Measurements from ENCODE around the gene PDE4D.

PDE4D gene

GRCh38 chr5:59090323-59090722 lies 803.2 kb downstream of the PDE4D start:
- H3K9me3 ChIP-seq (ENCODE audit: insufficient read depth, low read length): no peaks in the 10 kb centered on the region
- H3K4me1 ChIP-seq (ENCODE audit: insufficient read depth, insufficient read length): no peaks in the 10 kb centered on the region
- H3K4me3 ChIP-seq (ENCODE audit: insufficient read length, low read depth): no peak overlapping the region
- no peak overlapping the region for H3K9ac ChIP-seq (ENCODE audit: insufficient read length, low read depth)
- no peaks in the 10 kb centered on the region for H3K27me3 ChIP-seq (ENCODE audit: insufficient read depth, insufficient read length)
- H3K36me3 ChIP-seq (ENCODE audit: insufficient read depth, insufficient read length, low read length): no peaks in the 10 kb centered on the region
- TF ChIP-seq ZNF274 (IDR thresholded peaks at IDR 0.05; ENCODE audit: low read depth, low read length) (no peak), SUZ12 (IDR thresholded peaks at IDR 0.05; ENCODE audit: extremely low read depth, insufficient read depth, insufficient read length) (no peak), YY1 (IDR thresholded peaks at IDR 0.05; ENCODE audit: insufficient read depth, insufficient read length) (no peak)
- no peak for DNase-seq (ENCODE audit: low read depth, low spot score)

GRCh38 chr5:59089767-59090166 lies 803.8 kb downstream of the PDE4D start:
- no peaks in the 10 kb centered on the region for H3K9me3 ChIP-seq (ENCODE audit: insufficient read depth, low read length)
- no peak overlapping the region for H3K9ac ChIP-seq (ENCODE audit: insufficient read length, low read depth)
- TF ChIP-seq YY1 (IDR thresholded peaks at IDR 0.05; ENCODE audit: insufficient read depth, insufficient read length): no peak
- no peak for TF ChIP-seq SUZ12 (IDR thresholded peaks at IDR 0.05; ENCODE audit: extremely low read depth, insufficient read depth, insufficient read length)
- no peak for TF ChIP-seq ZNF274 (IDR thresholded peaks at IDR 0.05; ENCODE audit: low read depth, low read length)
- no peak for DNase-seq (ENCODE audit: low read depth, low spot score)
- H3K4me1 ChIP-seq (ENCODE audit: insufficient read depth, insufficient read length): no peaks in the 10 kb centered on the region
- no peak overlapping the region for H3K4me3 ChIP-seq (ENCODE audit: insufficient read length, low read depth)
- no peaks in the 10 kb centered on the region for H3K27me3 ChIP-seq (ENCODE audit: insufficient read depth, insufficient read length)
- no peaks in the 10 kb centered on the region for H3K36me3 ChIP-seq (ENCODE audit: insufficient read depth, insufficient read length, low read length)

GRCh38 chr5:59088546-59088945 lies 805.0 kb downstream of the PDE4D start:
- Histone ChIP-seq H3K4me1 (ENCODE audit: insufficient read depth, insufficient read length) (no peaks in the 10 kb centered on the region), H3K9me3 (ENCODE audit: insufficient read depth, low read length) (no peaks in the 10 kb centered on the region), H3K9ac (ENCODE audit: insufficient read length, low read depth) (no peak overlapping the region), H3K27me3 (ENCODE audit: insufficient read depth, insufficient read length) (no peaks in the 10 kb centered on the region), H3K4me3 (ENCODE audit: insufficient read length, low read depth) (no peak overlapping the region), H3K36me3 (ENCODE audit: insufficient read depth, insufficient read length, low read length) (no peaks in the 10 kb centered on the region)
- no peak for DNase-seq (ENCODE audit: low read depth, low spot score)
- no peak for TF ChIP-seq YY1 (IDR thresholded peaks at IDR 0.05; ENCODE audit: insufficient read depth, insufficient read length)
- TF ChIP-seq SUZ12 (IDR thresholded peaks at IDR 0.05; ENCODE audit: extremely low read depth, insufficient read depth, insufficient read length): no peak
- TF ChIP-seq ZNF274 (IDR thresholded peaks at IDR 0.05; ENCODE audit: low read depth, low read length): no peak

GRCh38 chr5:59086024-59086423 lies 807.5 kb downstream of the PDE4D start:
- no peak for DNase-seq (ENCODE audit: low read depth, low spot score)
- no peak for TF ChIP-seq YY1 (IDR thresholded peaks at IDR 0.05; ENCODE audit: insufficient read depth, insufficient read length)
- TF ChIP-seq ZNF274 (IDR thresholded peaks at IDR 0.05; ENCODE audit: low read depth, low read length): no peak
- no peak for TF ChIP-seq SUZ12 (IDR thresholded peaks at IDR 0.05; ENCODE audit: extremely low read depth, insufficient read depth, insufficient read length)
- Histone ChIP-seq H3K27me3 (ENCODE audit: insufficient read depth, insufficient read length) (no peaks in the 10 kb centered on the region), H3K9me3 (ENCODE audit: insufficient read depth, low read length) (no peaks in the 10 kb centered on the region), H3K4me1 (ENCODE audit: insufficient read depth, insufficient read length) (no peaks in the 10 kb centered on the region), H3K4me3 (ENCODE audit: insufficient read length, low read depth) (no peak overlapping the region), H3K9ac (ENCODE audit: insufficient read length, low read depth) (no peak overlapping the region), H3K36me3 (ENCODE audit: insufficient read depth, insufficient read length, low read length) (no peaks in the 10 kb centered on the region)

GRCh38 chr5:59081693-59082092 lies 811.8 kb downstream of the PDE4D start:
- Histone ChIP-seq H3K36me3 (ENCODE audit: insufficient read depth, insufficient read length, low read length) (no peaks in the 10 kb centered on the region), H3K9ac (ENCODE audit: insufficient read length, low read depth) (no peak overlapping the region), H3K9me3 (ENCODE audit: insufficient read depth, low read length) (no peaks in the 10 kb centered on the region), H3K4me1 (ENCODE audit: insufficient read depth, insufficient read length) (no peaks in the 10 kb centered on the region), H3K27me3 (ENCODE audit: insufficient read depth, insufficient read length) (no peaks in the 10 kb centered on the region), H3K4me3 (ENCODE audit: insufficient read length, low read depth) (no peak overlapping the region)
- DNase-seq (ENCODE audit: low read depth, low spot score): no peak
- no peak for TF ChIP-seq ZNF274 (IDR thresholded peaks at IDR 0.05; ENCODE audit: low read depth, low read length)
- no peak for TF ChIP-seq YY1 (IDR thresholded peaks at IDR 0.05; ENCODE audit: insufficient read depth, insufficient read length)
- no peak for TF ChIP-seq SUZ12 (IDR thresholded peaks at IDR 0.05; ENCODE audit: extremely low read depth, insufficient read depth, insufficient read length)

GRCh38 chr5:59079622-59080620 lies 813.6 kb downstream of the PDE4D start:
- Histone ChIP-seq H3K36me3 (ENCODE audit: insufficient read depth, insufficient read length, low read length) (no peaks in the 10 kb centered on the region), H3K27me3 (ENCODE audit: insufficient read depth, insufficient read length) (no peaks in the 10 kb centered on the region), H3K4me3 (ENCODE audit: insufficient read length, low read depth) (no peak overlapping the region), H3K4me1 (ENCODE audit: insufficient read depth, insufficient read length) (no peaks in the 10 kb centered on the region), H3K9me3 (ENCODE audit: insufficient read depth, low read length) (no peaks in the 10 kb centered on the region), H3K9ac (ENCODE audit: insufficient read length, low read depth) (no peak overlapping the region)
- TF ChIP-seq YY1 (IDR thresholded peaks at IDR 0.05; ENCODE audit: insufficient read depth, insufficient read length): no peak
- no peak for TF ChIP-seq SUZ12 (IDR thresholded peaks at IDR 0.05; ENCODE audit: extremely low read depth, insufficient read depth, insufficient read length)
- TF ChIP-seq ZNF274 (IDR thresholded peaks at IDR 0.05; ENCODE audit: low read depth, low read length): no peak
- no peak for DNase-seq (ENCODE audit: low read depth, low spot score)

- no peaks in the 10 kb centered on the region for H3K4me1 ChIP-seq (ENCODE audit: insufficient read depth, insufficient read length)
- no peak overlapping the region for H3K4me3 ChIP-seq (ENCODE audit: insufficient read length, low read depth)
- H3K9me3 ChIP-seq (ENCODE audit: insufficient read depth, low read length): no peaks in the 10 kb centered on the region
- H3K36me3 ChIP-seq (ENCODE audit: insufficient read depth, insufficient read length, low read length): no peaks in the 10 kb centered on the region
- H3K27me3 ChIP-seq (ENCODE audit: insufficient read depth, insufficient read length): no peaks in the 10 kb centered on the region
- no peak overlapping the region for H3K9ac ChIP-seq (ENCODE audit: insufficient read length, low read depth)
- no peak for DNase-seq (ENCODE audit: low read depth, low spot score)
- no peak for TF ChIP-seq SUZ12 (IDR thresholded peaks at IDR 0.05; ENCODE audit: extremely low read depth, insufficient read depth, insufficient read length)
- no peak for TF ChIP-seq ZNF274 (IDR thresholded peaks at IDR 0.05; ENCODE audit: low read depth, low read length)
- no peak for TF ChIP-seq YY1 (IDR thresholded peaks at IDR 0.05; ENCODE audit: insufficient read depth, insufficient read length)
Observed at GRCh38 chr5:59071755-59072549, 821.6 kb downstream of the PDE4D start.

Data from NT2/D1 (cell line).